HG02763 (cell line): Measurements from ENCODE around the gene BCAT1.

ENCODE experiments used
- ATAC-seq: cut with Tn5 transposase; IDR thresholded peaks from one replicate; pipeline ENCODE4 v1.9.1; 2021; ENCODE audit warnings: mild to moderate bottlenecking, moderate library complexity; ENCODE audit not compliant: unreplicated experiment

BCAT1 gene

DNA sequence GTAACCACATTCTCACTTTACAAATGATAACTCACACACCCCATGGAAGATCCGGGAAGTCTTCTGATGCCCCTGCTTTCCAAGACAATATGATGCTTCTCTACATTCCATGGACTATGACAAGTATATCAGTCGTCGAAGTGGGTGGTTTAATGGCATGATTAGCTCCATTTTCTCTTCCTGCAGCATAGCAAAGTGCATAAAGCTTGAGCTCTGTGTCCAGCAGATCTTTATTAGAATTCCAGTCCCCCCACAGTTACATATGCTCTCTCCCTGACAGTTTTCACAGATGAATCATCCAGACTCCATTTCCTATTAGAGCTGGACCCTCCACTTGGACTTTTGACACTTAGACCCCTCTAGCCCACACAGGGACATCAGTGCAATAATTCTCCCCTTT, 174.9 kb downstream of the BCAT1 start:
- ATAC-seq: no peak

DNA sequence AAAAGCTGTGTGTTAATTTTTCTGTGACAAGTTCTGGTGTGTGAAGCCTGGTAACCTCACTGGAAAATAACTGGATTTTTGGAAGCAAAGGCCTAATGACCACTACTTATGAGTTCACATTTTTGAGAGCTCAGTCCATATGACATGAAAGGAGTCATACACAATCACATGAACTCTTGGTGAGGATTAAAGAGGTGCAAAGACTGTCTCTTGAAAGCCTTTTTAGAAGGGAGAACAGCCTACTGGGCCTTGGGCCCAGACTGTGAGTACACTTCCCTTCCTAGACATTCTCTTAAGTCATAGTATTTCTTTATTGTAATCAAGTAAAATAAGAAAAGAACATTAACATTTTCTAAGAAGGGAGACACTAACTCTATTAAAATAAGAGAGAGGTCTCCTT, 176.1 kb downstream of the BCAT1 start:
- ATAC-seq: no peak

DNA sequence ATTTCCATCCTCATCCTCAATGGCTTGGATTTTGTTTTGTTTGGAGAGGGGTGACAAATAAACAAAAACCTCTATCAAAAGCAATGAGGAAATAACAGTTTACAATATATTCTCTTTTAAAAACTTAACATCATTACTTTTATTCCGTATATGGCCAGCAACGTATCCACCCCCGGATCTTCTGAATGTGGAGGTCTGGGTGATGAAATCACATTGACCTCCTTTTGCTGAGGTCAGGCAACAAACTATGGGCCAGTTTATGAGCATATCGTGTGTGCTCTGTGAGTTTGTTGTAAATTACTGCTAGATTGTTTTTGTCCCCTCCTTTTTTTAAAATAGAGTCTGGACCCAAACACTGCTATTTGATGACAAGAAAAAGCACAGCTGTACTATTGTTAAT, 178.1 kb downstream of the BCAT1 start:
- no peak for ATAC-seq

DNA sequence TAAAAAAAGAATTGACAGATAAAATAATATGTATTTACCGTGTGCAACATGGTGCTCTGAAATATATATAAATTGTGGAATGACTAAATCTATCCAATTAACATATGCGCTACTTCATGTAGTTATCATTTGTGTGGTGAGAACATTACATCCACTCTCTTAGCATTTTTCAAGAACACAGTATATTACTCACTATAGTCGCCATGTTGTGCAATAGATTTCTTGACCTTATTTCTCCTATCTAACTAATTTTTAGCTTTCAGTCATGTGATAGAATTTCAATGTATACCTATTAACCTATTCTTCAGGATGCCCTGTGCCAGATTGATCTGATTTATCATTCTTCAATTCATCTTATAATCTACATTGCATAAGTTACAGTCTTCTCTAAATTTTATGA, 178.6 kb downstream of the BCAT1 start:
- no peak for ATAC-seq

DNA sequence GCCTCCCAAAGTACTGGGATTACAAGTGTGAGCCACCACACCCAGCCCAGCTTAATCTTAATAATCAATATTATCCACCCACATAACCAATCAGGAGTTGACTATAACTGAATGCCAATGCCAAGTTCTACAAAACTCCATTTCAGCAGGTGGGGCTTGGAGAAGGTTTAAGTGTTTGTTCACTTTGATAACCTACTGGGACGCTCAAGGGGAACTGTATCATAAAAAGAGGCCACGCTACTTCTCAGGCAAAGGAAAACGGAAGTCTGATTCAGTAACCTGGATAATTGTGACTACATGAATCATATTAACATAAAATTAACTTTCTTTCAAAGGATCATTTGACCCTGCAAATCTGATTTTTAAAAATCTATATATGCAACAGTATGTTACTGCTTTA, 179.2 kb downstream of the BCAT1 start:
- ATAC-seq: no peak

DNA sequence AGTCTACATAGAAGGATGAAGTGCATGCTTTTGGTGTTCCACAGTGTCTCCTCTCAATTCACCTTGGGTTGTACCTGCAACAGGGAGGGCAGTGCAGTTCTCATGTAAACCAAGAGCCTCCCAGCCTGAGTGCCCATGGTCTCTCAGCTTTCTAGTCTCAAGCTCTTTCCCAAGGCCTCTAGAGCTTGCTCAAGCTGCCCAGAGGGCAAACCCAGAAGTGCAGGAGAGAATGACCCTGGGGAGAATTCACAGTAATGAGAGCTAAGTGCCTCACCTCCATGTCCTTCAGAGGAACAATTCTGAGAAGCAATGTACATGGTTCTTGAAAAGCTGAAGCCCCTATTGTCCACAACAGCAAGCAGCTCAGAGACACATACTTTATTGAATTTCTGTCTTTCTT, 180.5 kb downstream of the BCAT1 start:
- ATAC-seq: no peak

DNA sequence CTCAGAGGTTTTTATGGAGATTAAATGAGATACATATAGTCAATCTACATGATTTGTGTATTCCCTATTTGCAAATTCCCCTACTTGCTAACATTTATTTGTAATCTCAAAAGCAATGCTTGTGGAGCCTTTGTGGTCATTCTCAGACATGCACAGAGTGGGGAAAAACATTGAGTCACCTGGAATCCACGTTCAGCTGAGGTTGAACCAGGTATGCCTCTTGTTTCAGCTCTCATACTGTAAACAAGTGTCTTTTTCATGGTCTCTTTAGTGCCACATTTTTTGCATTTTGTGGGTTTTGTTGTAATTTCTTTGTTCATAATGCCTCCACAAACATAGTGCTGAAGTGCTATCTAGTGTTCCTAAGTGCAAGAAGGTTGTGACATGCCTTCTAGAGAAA, 181.9 kb downstream of the BCAT1 start:
- no peak for ATAC-seq

DNA sequence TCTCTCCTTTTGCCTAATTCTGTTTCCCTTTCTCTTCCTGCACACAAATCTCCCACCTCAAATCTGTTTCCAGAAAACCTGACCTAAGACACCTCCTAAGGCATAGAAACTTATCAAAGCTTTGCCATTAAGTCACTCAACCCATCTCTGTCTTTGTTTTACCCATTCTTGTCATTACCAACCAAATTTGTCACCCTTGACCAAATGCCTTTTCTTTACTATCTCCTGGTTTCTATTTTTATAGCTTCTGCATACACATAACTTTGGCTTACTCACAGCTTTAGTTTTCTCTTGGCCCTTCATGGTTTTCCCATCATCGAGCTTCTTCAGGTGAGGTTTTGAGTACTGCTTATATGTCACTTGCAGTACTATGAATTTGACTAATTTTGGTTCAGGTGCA, 184.2 kb downstream of the BCAT1 start:
- ATAC-seq: no peak

DNA sequence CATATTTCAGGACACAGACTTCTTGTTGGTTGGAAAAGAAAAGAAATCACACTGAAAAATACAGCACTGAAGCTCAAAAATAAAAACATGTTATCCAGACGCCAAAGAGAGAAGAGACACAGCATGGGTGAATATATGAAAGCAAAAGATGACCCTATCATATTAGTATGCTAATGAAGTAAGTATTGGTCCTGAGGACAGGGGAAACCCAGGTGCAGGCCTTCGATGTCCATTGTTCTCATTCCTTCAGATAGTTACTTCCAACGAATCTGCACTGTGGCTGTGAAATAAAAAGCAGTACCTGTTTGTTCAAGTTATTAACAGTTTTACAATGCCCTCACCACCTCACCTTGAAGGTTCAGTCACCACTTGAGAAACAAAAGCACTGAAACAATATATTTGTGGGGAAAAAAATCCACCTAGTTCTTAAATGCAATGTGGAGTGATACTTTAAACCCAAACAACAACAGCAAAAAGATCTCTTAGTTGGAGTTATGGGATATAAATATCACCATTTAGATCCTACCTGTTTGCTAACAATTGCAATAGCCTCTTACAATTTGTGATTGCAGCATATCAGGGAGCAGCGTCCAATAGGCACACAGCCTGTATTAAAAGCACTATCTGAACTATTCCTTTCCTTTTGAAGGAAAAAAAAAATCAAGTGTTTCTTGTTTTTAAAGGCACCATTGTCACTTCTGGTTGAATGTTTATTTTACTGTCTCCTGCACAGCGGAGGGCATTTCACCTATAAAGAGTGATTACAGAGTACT, 188.1 kb downstream of the BCAT1 start:
- ATAC-seq: no peak

DNA sequence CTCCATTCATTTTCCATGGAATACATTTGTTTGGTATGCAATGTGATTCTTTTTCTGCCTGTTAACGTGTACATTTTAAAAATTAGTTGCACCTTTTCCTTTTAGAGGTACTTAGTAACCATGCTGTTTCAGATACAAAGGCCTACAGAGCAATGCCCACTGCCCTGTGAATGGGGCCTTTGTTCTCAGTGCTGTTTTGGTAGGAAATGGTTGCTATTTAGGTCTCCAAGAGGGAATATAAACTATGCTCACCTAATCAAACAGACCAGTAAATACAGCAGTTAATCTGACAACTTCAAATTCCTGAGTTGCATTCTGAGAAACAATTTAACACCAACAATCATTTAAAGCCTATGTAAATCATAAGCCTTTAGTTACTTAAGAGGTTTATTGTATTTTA, 188.7 kb downstream of the BCAT1 start:
- no peak for ATAC-seq
